ENCODE measurements around the gene PVALEF.
A peak's percentile ranks its signal among the peaks of the same experiment; 100 is the strongest.

PVALEF gene

DNA sequence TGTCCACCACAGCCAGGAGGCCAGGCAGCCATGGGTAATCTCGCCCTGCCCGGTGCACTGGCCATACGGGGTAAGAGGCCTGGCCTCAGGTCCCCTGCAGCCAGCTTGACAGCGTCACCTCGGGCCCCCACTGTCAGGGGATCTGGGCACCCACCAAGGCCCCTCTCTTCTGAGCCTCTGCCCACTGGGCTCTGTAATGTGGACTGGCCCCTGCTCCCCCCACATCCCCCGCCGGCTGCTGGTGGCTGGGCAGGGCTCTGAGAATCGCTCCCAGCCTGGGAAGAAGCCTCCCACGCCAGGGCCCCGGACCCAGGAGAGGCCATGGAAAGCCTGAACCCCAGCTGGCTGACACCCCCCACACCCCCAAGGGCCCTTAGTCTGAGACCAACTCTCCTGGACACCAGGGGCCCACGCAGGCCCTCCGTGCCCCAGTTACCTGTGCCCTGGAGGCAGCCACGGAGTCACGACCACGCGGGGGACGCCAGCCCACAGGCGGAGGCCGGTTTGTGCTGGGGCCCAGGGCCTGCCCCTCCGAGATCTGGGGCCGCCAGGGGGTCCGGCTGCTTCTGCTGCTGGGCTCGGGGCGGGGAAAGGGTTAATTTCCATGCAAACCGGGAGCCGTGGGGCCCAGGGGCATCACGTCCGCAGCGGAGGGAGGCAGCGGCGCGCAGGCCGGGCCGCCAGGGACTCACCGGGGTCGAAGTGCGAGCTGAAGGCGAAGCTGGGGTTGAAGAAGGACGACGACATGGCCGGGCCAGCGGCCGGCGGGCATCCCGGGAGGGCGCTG is at the start of gene PVALEF:
PVALEF (plus strand) TSS at position 262 of the 787 bp plus-strand sequence. CDS start 15,720 bp downstream, outside the sequence.
- no peak for DNase-seq

DNA sequence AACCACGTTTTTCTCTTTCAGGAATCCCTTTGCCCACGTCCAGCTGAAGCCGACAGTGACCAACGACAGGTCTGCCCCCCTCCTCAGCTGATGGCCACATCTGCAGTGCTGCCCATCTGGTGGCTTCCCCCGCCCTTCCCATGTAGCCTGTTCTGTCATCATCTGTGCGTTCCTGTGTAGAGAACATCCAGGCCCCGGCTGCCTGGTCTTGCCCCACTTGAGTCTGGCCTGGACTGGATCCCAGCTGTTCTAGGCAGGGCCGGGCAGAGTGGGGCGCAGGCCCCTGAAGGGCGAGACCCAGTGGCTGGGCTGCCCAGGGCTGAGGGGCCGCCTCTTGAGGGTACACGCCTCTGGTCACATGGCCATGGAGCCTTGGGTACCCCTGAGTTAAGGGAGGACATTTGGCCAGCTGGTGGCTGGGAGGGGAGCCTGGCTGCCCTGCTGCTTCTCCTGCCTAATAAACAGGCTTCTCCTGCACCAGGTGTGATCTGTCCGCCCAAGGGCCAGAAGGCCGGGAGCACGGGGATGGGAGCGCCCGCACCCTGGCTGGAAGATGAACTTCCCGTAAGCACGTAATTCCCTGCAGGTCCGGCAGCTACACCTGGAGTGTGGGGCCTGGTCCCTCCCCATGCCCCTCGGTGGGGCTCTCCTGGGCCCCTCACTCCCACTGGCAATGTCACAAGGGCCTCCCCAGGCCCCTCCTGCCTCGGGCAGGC is 49.4 kb upstream of the PVALEF start:
- DNase-seq, result no peak

DNA sequence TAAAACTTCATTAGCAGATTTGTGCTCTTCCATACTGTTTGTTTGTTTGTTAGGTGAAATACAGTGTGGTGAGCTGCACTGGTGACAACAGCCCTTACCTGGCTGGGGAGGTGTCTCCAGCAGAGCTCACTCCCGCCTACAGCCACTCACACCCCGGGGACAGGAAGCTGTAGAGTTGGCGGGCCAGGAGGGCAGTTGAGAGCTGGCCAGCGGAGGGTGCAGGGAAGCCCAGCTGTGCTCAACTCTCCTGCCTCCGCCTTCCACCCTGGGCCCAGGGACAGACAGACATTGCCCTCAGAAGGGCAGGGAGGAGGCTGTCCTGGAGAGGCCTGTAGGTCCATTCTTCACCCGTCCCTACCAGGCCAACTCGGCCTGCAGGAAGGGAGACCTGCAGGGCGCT is 48.6 kb upstream of the PVALEF start:
- no peak for DNase-seq

DNA sequence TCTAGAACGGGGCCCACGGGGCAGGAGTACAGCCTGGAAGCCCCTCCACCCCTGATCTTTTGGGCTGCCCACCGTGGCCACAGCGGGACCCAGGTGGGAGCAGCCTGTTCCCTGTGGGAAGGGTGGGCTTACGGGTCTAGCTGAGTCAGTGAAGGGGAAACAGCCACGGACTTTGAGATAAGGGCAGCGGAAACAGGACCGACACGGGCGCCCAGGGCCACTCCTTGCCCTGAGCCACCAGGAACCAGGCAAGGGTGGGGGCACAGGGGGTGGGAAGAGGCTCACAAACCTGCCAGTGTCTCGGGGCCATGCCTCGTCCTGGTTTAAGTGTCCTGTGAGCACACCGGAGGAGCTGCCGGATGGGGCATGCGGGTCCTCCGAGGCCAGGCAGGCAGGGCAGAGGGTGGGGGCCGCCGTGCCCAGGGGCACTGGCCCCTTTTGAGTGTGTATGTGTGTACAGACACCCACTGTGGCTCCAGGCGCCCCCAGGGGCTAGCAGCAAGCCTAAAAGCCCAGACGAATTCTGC is 47.6 kb upstream of the PVALEF start:
- no peak for DNase-seq

DNA sequence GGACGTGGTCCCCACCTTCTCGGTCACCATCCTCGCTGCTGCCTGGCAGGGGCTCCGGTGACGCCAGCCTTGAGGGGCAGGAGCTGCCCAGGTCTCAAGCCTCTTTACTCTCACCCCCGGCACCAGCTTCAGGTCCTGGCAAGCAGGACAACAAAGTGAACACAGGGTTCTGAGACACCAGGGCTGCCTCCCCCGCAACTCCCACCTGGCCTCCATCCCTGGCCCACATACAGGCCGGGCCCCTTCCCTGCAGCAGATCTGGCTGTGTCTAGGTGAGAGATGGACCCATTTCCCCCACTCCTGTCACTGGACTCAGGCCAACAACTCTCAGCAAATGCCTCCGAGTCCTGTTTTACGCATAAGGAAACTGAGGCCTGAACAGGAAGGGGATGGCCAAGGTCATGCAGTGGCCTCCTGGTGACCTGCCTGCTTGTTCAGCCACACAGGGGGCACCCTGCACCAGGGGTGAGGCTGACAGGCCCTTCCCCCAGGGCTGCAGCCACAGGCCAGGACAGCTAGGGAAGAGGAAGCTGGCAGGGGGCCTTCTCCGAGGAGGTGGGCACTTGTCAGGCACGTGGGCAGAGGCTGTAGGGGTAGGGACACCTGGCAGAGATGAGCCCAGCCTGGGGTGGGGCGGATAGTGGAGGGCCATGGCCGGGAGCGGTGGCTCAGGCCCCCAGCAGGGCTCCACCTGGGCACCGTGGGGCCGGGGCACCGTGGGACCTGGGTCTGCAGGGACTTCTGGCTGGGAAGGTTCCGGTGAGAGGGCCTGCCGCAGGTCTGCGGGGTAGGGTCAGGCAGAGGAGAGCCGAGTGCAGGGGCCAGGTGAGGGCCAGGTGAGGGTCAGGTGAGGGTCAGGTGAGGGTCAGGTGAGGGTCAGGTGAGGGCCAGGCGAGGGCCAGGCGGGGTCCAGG is 46.7 kb upstream of the PVALEF start:
- DNase-seq, result no peak

DNA sequence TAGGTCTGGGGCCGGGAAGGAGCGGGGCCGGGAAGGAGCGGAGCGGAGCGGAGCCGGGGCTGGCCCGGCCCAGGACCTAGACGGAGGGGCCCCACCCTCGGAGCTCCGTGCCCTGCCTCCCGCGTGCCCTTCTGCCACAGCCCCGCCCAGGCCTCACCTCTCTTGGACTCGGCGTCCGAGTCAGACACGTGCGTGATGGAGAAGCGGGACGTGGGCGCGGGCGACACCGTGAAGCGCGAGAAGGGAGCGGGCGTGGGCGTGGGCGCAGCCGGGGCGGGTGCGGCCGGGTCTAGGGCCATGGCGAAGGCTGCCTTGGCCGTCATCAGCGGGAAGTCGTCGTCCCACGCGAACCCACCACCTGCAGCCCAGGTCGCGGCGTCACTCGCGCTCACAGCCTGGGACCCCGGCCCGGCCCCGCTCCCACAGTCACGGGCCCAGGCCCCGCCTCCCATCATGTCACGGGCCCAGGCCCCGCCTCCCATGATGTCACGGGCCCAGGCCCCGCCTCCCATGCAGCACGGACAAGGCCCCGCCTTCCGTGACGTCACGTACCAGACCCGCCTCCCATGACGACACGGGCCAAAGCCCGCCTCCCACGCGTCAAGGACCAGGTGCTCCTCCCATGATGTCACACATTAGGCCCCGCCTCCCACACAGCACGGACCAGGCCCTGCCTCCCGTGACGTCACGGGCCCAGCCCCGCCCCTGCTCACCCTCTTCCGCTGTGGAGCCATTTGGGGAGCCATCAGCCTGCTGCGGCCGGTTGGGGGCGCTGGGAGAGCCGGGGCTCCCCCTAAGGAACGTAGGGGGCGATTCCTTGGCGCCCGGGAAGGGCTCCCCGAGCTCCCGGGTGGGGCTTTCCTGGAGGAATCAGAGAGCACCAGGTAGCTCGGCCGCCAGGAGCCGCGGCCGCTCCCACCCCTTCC is 45.8 kb upstream of the PVALEF start:
- peak; percentile 64 for DNase-seq

DNA sequence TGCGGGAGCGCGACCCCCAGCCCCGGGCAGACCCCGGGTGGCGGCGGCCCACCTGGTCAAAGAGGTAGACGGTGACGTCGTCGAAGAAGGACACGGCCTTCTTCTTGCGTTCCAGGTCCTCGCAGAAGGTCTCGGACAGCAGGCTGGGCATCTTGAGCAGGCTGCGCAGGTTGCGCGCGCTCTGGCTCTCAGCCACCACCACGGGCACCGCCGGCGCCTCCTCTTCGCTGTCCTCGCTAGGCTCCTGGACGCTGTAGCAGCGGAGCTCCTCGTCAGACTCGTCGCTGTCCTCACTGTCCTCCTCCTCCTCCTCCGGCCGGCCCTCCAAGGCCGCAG is 45.2 kb upstream of the PVALEF start:
- DNase-seq, result no peak

DNA sequence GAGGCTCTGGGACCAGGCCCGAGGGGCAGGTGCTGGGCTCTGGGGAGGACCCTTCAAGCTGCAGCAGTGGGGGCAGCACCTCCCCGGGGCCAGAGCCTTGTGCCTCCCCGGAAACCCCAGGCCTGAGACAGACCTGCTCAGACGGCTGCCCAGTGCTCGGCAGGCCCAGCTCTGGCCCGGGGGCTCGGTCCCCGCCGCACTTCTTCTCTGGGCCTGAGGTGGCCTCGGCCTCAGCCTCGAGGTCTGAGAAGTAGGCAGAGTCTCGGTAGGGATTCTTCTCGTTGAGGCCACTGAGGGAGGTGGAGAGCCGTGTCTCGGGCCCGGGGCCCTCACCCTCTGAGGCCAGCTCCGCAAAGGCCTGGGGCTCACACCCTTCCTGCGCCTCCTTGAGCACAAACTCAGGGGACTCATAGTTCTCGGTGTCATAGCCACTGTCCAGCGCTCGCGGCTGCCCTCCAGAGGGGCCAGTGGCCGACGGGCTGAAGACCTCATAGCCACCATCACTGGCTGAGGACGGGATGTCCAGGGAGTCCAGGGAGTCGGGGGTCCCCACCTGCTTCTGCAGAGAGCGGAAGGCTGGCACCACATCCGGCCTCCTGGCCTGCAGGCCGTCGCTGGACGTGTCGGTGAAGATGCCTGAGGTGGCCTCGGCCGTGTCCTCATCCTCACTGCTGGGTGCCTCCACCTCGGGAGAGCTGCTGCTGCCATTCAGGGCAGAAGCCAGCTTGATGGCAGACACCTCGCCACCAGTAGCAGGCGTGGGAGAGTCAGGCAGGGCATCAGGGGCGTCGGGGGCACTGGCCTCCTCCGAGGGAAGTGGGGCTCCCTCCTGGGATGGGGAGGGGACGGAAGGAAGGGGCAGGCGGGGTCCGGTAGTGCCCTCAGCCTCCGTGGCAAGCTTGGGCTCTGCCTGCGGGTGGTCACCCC is 44.3 kb upstream of the PVALEF start:
- DNase-seq, result no peak

DNA sequence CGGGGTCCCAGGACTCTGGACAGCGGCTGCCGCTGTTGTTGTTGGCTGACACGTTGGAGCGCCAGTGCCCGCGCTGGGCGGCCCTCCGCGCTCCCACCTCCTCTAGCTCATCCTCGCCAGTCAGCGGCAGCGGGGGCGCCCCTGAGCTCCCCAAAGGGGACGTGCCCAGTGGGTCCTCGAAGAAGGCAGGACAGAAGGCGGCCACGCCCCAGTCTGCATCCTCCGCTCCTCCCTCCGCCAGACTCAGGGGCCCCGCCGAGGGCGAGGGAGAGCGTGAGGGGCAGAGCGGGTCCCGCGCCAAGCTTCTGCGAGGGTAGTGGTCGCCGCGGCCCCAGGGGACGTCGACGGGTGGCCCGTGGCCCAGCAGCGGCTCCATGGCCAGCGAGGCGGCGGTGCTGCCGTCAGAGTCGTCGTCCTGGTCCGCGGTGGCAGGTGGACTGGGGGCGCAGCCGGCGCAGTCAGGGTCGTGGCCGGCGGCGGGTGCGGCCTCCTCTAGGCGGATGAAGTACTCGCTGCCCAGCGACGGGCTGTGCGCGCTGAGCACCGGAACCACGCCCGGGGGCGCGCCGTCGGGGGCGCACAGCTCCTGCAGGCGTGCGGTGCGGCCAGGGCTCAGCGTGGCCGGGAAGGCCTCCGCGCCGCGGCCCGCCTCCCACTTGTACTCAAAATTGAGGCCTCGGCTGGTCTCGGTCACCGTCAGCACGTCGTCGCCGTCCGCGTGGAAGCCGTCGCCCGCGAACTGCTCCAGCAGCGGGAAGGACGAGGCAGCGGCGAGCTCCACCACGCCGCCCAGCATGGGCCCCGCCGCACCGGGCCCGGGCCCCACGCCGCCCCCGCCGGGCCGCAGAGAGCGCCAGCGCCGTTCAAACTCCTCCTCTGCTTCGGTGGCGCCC is 43.2 kb upstream of the PVALEF start:
- no peak for DNase-seq

DNA sequence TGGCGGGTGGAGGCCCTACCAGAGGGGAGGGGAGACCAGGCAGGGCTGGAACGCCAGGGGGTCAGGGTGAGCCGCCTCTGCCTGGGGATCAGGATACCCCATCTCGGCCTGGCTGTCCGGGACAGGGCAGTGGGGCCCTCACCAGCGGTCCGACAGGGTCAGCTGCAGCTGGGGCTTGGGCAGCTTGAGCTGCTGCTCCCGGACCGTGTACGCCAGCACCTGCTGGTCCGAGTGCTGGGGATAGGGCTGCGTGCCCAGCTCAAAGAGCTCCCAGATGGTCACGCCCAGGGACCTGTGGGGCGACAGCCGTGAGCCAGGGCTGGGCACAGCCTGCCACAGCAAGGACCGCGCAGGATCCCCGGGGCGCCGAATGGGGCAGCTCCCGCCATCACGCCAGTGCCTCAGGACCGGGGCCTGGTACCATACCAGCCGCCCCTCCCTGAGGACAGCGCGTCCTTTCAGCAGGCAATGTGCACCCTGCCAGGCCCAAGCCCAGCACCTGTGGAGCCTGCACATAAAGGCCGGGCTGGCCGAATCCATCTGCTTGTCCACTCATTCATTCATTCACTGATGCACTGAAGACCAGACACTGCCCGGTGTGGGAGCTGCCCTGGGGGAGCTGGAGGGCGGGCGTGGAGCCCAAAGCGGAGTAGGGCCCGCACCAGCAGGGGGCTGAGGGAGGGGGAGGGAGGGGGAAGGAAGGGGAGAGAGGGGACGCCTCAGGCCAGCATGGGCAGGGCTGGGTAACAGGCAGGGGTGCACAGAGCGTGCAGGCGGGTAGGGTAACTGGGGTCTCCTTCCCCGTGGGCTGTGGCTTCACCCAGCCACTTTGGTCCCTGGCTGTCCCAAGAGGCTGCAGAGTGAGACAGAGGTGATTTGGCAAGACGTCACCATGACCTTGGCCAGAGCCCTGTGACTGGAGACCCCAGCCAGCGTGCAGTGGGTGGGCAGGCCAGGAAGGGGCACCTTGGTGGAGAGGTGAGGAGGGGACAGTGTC is 42.0 kb upstream of the PVALEF start:
- DNase-seq, result no peak

DNA sequence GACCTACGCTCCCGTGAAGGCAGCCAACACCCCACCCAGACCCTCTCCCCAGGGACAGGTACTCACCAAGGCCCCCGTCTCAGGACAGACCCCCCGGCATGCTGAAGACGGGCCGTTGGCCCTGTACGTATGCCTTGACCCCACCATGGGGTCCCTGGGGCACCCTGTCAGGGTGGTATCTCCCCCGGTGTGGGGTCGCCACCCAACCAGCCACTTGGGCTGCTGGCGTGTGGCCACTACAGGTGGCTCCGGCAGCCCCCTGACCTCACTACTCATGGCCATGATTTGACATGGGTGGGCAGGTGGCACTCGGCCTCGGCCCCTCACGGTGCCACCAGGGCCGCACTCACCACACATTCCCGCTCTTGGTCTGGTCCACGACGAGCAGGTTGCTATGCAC is 40.9 kb upstream of the PVALEF start:
- DNase-seq, result no peak

DNA sequence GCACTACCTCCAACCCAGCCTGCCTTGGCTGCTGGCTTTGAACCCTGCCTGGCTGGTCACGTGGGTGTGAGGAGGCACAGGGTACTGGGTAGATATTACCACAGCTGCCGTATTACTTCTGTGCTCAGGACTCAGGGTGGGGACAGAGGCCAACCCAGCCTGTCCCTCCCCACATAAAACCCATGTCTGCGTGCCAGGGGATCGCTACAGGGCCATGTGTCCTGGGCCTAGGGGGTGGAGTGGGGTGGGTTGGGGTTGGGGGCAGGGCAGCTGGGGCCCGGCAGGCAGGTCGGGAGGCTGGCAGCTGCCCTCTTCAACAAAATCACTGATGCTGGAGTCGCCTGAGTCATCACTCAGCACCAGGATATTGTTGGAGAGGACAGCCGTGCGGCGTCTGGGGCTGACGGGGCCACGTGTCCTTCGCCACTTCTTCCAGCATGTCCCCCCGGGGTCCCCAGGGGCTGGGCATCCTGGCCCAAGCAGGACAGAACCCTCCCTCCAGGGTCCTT is 39.7 kb upstream of the PVALEF start:
- no peak for DNase-seq

DNA sequence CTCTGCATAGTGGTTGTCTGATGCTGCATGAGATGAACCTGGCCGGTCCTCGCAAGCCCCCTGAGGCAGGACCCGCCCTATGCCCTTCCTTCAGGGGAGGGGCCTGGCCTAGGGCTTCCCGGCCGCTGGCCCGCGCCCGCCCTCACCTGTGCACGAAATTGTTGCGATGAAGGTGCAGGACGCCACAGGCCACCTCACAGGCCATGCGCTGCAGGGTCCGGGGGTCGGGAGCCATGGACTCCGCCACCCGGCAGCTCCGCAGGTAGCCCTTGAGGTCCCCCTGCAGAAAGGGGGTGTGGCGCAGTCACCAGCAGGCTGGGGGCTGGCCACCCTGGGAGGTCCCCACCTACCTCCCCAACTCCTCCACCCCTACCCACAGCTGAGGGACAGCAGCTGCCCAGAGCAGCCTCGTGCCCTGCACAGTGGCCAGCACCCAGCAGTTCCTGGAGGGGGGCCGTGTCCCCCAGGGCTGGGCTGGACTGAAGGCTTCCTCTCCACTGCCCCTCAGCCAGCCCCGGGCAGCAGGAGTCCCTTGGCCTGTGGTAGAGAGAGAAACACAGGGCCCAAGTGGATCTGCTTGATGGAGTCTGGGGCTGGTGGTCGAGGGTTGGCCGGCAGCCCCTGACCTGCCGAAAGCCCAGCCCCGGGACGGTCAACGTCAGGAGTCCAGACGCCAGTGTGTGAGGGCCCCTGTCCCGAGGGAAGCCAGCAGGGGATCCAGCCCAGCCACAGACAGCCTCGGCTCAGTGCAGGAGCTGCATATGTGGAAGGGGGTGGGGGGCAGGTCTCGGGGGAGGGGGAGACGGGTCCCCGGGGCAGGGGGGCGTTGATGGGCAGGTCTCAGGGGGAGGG is 38.8 kb upstream of the PVALEF start:
- no peak for DNase-seq

DNA sequence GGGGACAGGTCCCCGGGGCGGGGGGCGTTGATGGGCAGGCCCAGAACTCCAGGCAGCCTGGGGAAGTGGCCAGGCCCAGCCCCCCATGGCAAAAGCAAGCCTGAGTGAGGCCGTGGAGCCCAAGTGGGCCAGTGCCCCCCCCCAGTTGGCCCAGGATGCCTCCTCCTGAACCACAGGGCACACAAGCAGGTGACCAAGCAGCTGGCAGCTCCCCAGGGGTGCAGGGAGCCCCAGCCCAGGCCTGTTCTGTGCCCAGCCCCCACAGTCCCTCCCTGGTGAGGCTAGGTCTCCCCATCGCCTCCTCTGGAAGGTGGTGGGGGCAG is 38.2 kb upstream of the PVALEF start:
- DNase-seq, result no peak

DNA sequence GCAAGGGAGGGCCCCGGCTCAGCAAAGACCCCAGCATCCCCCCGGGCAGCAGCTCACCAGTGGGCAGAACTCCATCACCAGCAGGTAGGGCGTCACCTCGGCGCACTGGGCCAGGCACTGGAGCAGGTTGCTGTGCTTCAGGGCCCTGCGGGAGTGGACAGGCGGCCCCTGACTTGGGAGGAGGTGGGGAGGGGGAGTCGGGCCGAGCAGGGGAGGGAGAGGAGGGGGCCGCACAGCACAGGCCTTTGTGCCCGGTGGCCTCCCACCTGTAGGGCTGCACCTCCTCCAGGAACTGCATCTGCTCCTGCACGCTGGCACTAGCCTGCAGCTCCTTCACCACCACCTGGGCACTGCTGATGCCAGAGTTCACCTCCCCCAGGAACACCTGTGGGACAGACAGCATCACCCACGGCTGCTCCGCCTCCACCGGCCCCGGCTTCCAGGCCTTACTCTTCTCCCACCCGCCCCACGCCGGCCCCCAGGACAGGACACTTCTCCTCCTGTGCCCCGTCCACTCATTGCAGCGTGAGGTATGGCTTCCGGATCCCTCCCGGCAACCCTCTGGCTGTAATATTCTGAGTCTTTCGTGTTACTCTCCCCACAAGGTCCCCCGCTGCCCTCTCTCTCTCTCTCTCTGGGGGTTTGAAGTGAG is 37.7 kb upstream of the PVALEF start:
- no peak for DNase-seq

DNA sequence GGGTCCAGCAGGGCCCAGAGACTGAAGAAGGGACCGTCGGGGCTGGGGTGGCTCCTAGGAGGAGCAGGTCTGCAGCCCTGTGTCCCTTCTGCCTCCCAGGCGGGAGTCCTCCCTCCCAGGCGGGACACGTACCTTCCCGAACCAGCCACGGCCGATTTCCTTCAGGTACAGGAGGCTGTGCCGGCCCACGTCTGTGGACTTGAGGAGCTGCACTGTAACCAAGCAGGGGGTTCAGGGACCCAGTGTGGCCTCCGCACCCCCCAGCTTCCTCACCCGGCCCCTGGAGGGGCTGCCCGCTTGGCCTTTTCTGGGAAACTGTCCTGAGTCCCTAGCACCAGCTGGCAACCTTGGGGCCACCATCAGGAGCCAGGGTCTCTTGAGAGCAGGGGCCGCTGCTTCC is 37.0 kb upstream of the PVALEF start:
- DNase-seq, result no peak

DNA sequence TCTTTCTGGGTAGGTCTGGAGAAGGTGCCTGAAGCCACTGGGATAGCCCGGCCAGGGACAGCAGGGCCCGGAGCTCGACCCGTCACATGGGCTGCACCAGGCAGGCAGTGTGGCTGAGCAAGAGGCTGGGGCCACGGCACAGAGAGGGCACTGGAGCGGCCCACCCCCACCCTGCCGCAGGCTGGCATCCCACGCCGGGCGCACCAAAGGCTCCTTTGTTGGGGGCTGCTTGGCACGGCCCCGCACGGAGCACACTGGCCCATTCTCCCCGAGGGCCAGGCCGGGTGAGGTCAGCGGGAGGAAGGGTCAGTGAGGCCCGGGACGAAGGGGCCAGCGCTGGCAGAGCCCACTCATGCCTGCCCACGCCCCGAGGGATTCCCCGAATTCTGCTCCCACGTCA is 36.5 kb upstream of the PVALEF start:
- no peak for DNase-seq
